MM.1S (cell line): Measurements from ENCODE around the gene TSPAN17.

Experiments used
- CTCF ChIP-seq: fragments of 300-600 bp; sonication (generic); IDR thresholded peaks from 2 replicates; pipeline ENCODE4 v1.5.1; 2016; ENCODE audit warnings: antibody characterized with exemption, low read length, mixed read lengths
- EZH2 ChIP-seq: fragments of 300-600 bp; sonication (generic); optimal IDR thresholded peaks from 2 replicates; pipeline ENCODE3; 2017; ENCODE audit warnings: low read depth, mild to moderate bottlenecking, antibody characterized with exemption, low read length, mixed read lengths

DNA sequence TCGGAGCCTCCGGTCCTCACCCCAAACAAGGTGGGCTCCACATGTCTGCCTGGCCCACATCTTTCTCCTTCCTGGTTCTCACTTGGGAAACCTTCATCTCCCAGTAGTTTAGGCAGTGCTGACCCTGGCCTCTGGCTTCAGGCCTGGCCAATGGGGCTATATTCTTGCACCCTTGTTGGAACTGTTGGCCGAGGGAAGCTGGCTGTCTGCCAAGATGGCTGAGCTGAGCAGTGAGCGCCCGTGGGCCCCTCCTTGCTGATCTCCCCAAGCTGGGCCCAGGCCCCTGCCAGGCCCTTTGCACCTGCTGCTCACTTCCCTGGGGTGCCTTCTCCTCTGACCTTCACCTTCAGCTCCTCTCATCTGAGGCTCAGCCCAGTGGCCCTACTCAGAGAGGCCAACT is 31.3 kb downstream of the TSPAN17 start:
- TF ChIP-seq CTCF (no peak), EZH2 (no peak)
